ENCODE results near the gene FBXO17. TPM values are rescaled to one million over a fixed set of nuclear protein-coding genes. Genes with fewer than 3 reads are reported as not detected.
A peak's percentile ranks its signal among the peaks of the same experiment; 100 is the strongest.

Gene FBXO17
- total and polyA plus RNA-seq, 5 experiments from 2014 or later = not detected

DNA sequence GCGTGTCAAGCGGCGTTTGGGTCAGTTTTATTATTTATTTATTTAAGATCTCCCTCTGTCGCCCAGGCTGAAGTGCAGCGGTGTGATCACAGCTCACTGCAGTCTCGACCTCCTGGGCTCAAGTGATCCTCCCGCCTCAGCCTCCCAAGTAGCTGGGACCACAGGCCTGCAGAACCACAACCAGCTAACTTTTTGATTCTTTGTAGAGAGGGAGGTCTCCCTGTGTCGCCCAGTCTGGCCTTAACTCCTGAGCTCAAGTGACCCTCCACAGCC lies 44.1 kb downstream of the FBXO17 start:
- H3K27me3 Mint-ChIP-seq = no peaks in the 10 kb centered on the region
- peak overlapping the region; percentile 96 to 99 (median 98) for H3K4me3 Mint-ChIP-seq
- H3K36me3 Mint-ChIP-seq = peaks cover 0 to 36% (median 24%) of the 10 kb centered on the region in 3 donors
- no peak for DNase-seq
- POLR2A ChIA-PET = interaction anchor here (1.1 to 2.3 kb wide), 4 partner anchors 31 to 528 kb away, joined by 3 to 12 read pairs (median 8); partner anchors contain the start of genes FAM98C, NFKBIB and SIRT2
- peaks cover 14 to 48% (median 40%) of the 10 kb centered on the region in 4 donors for H3K4me1 Mint-ChIP-seq
- peak overlapping the region; percentile 95 to 100 (median 100) for H3K27ac Mint-ChIP-seq
- no peak for ATAC-seq
- peaks cover 0 to 15% (median 4%) of the 10 kb centered on the region in 9 donors for H3K9me3 Mint-ChIP-seq

- Mint-ChIP-seq H3K27ac (peak within 1 kb of the TSS; percentile 95 to 100 (median 100)), H3K4me3 (peak within 1 kb of the TSS; percentile 96 to 99 (median 98)), H3K36me3 (peaks cover 0 to 41% (median 24%) of the 10 kb centered on the region in 3 donors), H3K9me3 (peaks cover 0 to 14% (median 1%) of the 10 kb centered on the region in 9 donors), H3K27me3 (no peaks in the 10 kb centered on the region), H3K4me1 (peaks cover 14 to 48% (median 40%) of the 10 kb centered on the region in 4 donors)
- POLR2A ChIA-PET = interaction anchor here (0.5 to 2.3 kb wide), 16 partner anchors 10 to 1374 kb away, joined by 3 to 23 read pairs (median 6); partner anchors contain the start of genes EIF3K, FAM98C, HNRNPL and MAP4K1
- ATAC-seq (peak; percentile 94), DNase-seq (peak in 9 of 10 donors; percentile 91 to 99 (median 98))
These were observed 44.6 kb downstream of the FBXO17 start, which contains the start of gene MRPS12 for GRCh38 chr19:38930776-38931520. Gene MRPS12 (plus strand): TSS chr19:38930944. CDS start chr19:38931295, 351 bp downstream.

- peak; percentile 88 to 100 (median 92) for DNase-seq
- Mint-ChIP-seq H3K27ac (peak within 1 kb of the TSS; percentile 95 to 100 (median 100)), H3K36me3 (peaks cover 0 to 47% (median 20%) of the 10 kb centered on the region in 3 donors), H3K9me3 (peaks cover 0 to 7% (median 0%) of the 10 kb centered on the region in 9 donors), H3K4me1 (peaks cover 14 to 48% (median 42%) of the 10 kb centered on the region in 4 donors), H3K4me3 (peak within 1 kb of the TSS; percentile 96 to 99 (median 98)), H3K27me3 (no peaks in the 10 kb centered on the region)
- POLR2A ChIA-PET = interaction anchor here (0.7 to 2.3 kb wide), 14 partner anchors 11 to 527 kb away, joined by 3 to 23 read pairs (median 6); partner anchors contain the start of genes EIF3K, FAM98C, HNRNPL and MAP4K1
- ATAC-seq = peak; percentile 62 to 64
These were observed 45.4 kb downstream of the FBXO17 start, which contains the start of gene SARS2 for GRCh38 chr19:38929929-38930775. Gene SARS2 (minus strand): TSS chr19:38930763. CDS start chr19:38930736, 27 bp downstream.

- Mint-ChIP-seq H3K27me3 (no peaks in the 10 kb centered on the region), H3K4me3 (peak overlapping the region in 6 of 10 donors; percentile 7 to 60 (median 27)), H3K4me1 (peaks cover 12 to 54% (median 40%) of the 10 kb centered on the region in 4 donors), H3K36me3 (peaks cover 0 to 50% (median 16%) of the 10 kb centered on the region in 3 donors), H3K9me3 (no peaks in the 10 kb centered on the region), H3K27ac (peak overlapping the region in 7 of 10 donors; percentile 6 to 99 (median 51))
- peak in 1 of 10 donors; percentile 26 for DNase-seq
- POLR2A ChIA-PET = no interaction called here
- no peak for ATAC-seq
These were observed 47.0 kb downstream of the FBXO17 start for GRCh38 chr19:38928391-38929001.

GRCh38 chr19:38924388-38924787 lies 51.2 kb downstream of the FBXO17 start:
- Mint-ChIP-seq H3K4me3 (peak overlapping the region in 1 of 10 donors; percentile 62), H3K27ac (peak overlapping the region in 5 of 10 donors; percentile 43 to 94 (median 51)), H3K27me3 (no peaks in the 10 kb centered on the region), H3K4me1 (peaks cover 2 to 27% (median 10%) of the 10 kb centered on the region in 4 donors), H3K9me3 (no peaks in the 10 kb centered on the region), H3K36me3 (peaks cover 5 to 52% (median 19%) of the 10 kb centered on the region in 3 donors)
- ATAC-seq = no peak
- DNase-seq = peak in 2 of 10 donors; percentile 6 to 52
- POLR2A ChIA-PET = interaction anchor here (0.6 to 1.1 kb wide), 2 partner anchors 10 to 184 kb away, joined by 3 to 5 read pairs; no protein-coding TSS in a partner anchor

- no peak overlapping the region for H3K4me3 Mint-ChIP-seq
- H3K27ac Mint-ChIP-seq = no peak overlapping the region
- H3K9me3 Mint-ChIP-seq = no peaks in the 10 kb centered on the region
- ATAC-seq (no peak), DNase-seq (peak in 1 of 10 donors; percentile 2)
- H3K4me1 Mint-ChIP-seq = peaks cover 0 to 14% (median 3%) of the 10 kb centered on the region in 4 donors
- POLR2A ChIA-PET = no interaction called here
- H3K27me3 Mint-ChIP-seq = no peaks in the 10 kb centered on the region
- peaks cover 5 to 45% (median 19%) of the 10 kb centered on the region in 3 donors for H3K36me3 Mint-ChIP-seq
These were observed 53.1 kb downstream of the FBXO17 start for GRCh38 chr19:38922482-38922881.

GRCh38 chr19:38921420-38922274 lies 53.9 kb downstream of the FBXO17 start:
- H3K27me3 Mint-ChIP-seq = no peaks in the 10 kb centered on the region
- ATAC-seq = no peak
- POLR2A ChIA-PET = no interaction called here

GRCh38 chr19:38920602-38921419 lies 54.7 kb downstream of the FBXO17 start:
- no peak overlapping the region for H3K27ac Mint-ChIP-seq
- H3K4me3 Mint-ChIP-seq = no peak overlapping the region
- H3K9me3 Mint-ChIP-seq = no peaks in the 10 kb centered on the region
- ATAC-seq (no peak), DNase-seq (no peak)
- no peaks in the 10 kb centered on the region for H3K27me3 Mint-ChIP-seq
- POLR2A ChIA-PET = no interaction called here
- H3K4me1 Mint-ChIP-seq = peaks cover 0 to 14% (median 3%) of the 10 kb centered on the region in 4 donors
- peaks cover 5 to 37% (median 19%) of the 10 kb centered on the region in 3 donors for H3K36me3 Mint-ChIP-seq

More at GRCh38 chr19:38921420-38922274, 53.9 kb downstream of the FBXO17 start:
- no peaks in the 10 kb centered on the region for H3K9me3 Mint-ChIP-seq
- H3K4me3 Mint-ChIP-seq = no peak overlapping the region
- DNase-seq = peak in 1 of 10 donors; percentile 49
- peak overlapping the region in 2 of 10 donors; percentile 29 to 48 for H3K27ac Mint-ChIP-seq
- H3K4me1 Mint-ChIP-seq = peaks cover 0 to 14% (median 3%) of the 10 kb centered on the region in 4 donors
- peaks cover 5 to 45% (median 19%) of the 10 kb centered on the region in 3 donors for H3K36me3 Mint-ChIP-seq

DNA sequence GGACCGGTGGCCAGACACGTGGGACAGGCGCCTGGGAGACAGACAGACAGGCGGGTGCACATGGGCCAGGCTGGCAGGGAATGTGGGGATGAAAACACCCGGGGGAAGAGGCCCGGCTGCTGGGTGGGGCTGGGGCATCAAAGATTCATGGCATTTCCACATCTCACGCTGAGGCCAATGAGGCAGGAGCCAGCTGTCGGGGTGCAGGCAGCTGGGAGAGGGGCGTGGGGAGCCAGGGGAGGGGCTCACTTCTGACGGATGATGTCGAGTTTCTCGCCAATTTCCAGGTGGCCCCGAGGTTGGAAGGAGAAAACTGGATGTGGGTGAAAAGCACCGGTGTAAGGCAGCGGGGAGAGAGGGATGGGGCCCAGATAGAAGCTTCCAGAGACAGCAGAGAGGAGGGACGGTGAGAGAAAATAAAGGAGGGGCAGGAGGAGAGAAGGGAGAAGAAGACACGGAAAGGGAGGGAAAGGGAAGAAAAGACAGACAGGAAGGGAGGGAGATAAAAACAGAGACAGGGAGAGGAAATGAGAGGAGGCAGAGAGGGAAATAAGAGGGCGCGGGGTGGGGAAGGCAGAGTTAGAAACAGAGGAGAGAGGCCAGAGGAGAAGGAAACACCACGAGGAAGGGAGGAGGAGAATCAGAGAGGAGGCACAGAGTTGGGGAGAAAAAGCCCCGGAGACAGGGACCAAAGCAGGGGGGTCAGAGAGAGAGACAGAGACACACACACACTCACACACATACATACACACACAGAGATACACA lies 55.5 kb downstream of the FBXO17 start:
- H3K36me3 Mint-ChIP-seq = peaks cover 5 to 31% (median 15%) of the 10 kb centered on the region in 3 donors
- H3K4me1 Mint-ChIP-seq = peaks cover 0 to 9% (median 3%) of the 10 kb centered on the region in 4 donors
- no peak overlapping the region for H3K27ac Mint-ChIP-seq
- ATAC-seq (no peak), DNase-seq (peak in 1 of 10 donors; percentile 52)
- H3K27me3 Mint-ChIP-seq = no peaks in the 10 kb centered on the region
- no peaks in the 10 kb centered on the region for H3K9me3 Mint-ChIP-seq
- H3K4me3 Mint-ChIP-seq = no peak overlapping the region
- POLR2A ChIA-PET = no interaction called here

DNA sequence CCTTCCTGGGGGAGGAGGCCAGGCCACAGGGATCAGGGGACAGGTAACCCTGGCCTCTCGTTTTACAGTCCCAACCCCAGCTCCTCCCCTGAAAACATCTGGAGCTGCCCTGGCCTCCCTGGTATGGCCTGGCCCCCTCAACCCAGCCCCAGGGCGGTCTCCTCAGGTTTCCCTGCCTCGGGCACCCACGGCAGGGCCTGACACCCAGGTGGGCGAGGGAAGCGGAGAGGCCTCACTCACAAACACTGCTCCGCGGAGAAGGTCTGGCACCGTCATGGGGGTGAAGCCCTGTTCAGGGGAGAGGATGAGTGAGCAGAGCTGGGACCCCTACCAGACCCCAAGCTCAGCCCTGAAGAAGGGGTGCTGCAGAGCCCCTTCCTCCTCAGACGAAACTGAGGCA lies 57.0 kb downstream of the FBXO17 start:
- Mint-ChIP-seq H3K27ac (no peak overlapping the region), H3K4me3 (no peak overlapping the region), H3K4me1 (peaks cover 0 to 3% (median 0%) of the 10 kb centered on the region in 4 donors), H3K36me3 (peaks cover 5 to 22% (median 7%) of the 10 kb centered on the region in 3 donors), H3K27me3 (no peaks in the 10 kb centered on the region), H3K9me3 (no peaks in the 10 kb centered on the region)
- ATAC-seq = no peak
- peak in 1 of 10 donors; percentile 42 for DNase-seq
- POLR2A ChIA-PET = interaction anchor here (1.3 kb wide), 1 partner anchor 12 kb away, joined by 5 read pairs; the partner anchor contains the start of genes MRPS12 and SARS2

Data from naive thymus-derived CD8-positive, alpha-beta T cell (primary cell).